ENCODE data around the gene BCAS4. TPM values are rescaled to one million over a fixed set of nuclear protein-coding genes. Genes with fewer than 3 reads are reported as not detected.
A peak's percentile ranks its signal among the peaks of the same experiment; 100 is the strongest.
"Not testable (repeated sequence)": the region's sequence is repeated elsewhere in the genome, so short reads cannot be mapped to it uniquely, and the experiment has no call there.

The BCAS4 gene
- total and polyA plus RNA-seq, 8 donors: 2.9 to 8.2 (median 6.8) TPM

GRCh38 chr20:50765674-50766073 lies 29.2 kb upstream of the BCAS4 start:
- TF ChIP-seq CTCF (IDR thresholded peaks at IDR 0.05): no peak
- DNase-seq (no peak), ATAC-seq (no peak)
- Histone ChIP-seq H3K4me3 (no peak overlapping the region), H3K36me3 (no peaks in the 10 kb centered on the region), H3K27ac (no peak overlapping the region), H3K4me1 (peaks cover 0 to 6% of the 10 kb centered on the region in 2 donors), H3K27me3 (no peaks in the 10 kb centered on the region), H3K9me3 (no peaks in the 10 kb centered on the region)
- intact Hi-C loops (cut with DNase I): no loop called here

- H3K4me1 ChIP-seq; intact Hi-C loops (cut with DNase I); H3K4me3 ChIP-seq; DNase-seq; H3K27me3 ChIP-seq; H3K9me3 ChIP-seq; H3K36me3 ChIP-seq; H3K27ac ChIP-seq: not testable (repeated sequence)
- ATAC-seq: peak; percentile 23
Observed at GRCh38 chr20:50766955-50767809, 27.7 kb upstream of the BCAS4 start.

- H3K36me3 ChIP-seq; H3K4me3 ChIP-seq; H3K27ac ChIP-seq; ATAC-seq; H3K9me3 ChIP-seq; H3K27me3 ChIP-seq; DNase-seq; intact Hi-C loops (cut with DNase I); H3K4me1 ChIP-seq: not testable (repeated sequence)
Observed at GRCh38 chr20:50768991-50769390, 25.9 kb upstream of the BCAS4 start.

GRCh38 chr20:50769551-50770085 lies 25.2 kb upstream of the BCAS4 start:
- H3K27ac ChIP-seq; DNase-seq; H3K9me3 ChIP-seq; intact Hi-C loops (cut with DNase I); H3K36me3 ChIP-seq; H3K4me3 ChIP-seq; H3K4me1 ChIP-seq; H3K27me3 ChIP-seq; ATAC-seq: not testable (repeated sequence)

GRCh38 chr20:50771419-50772080 lies 23.3 kb upstream of the BCAS4 start:
- intact Hi-C loops (cut with DNase I); H3K4me1 ChIP-seq; H3K9me3 ChIP-seq; H3K27me3 ChIP-seq; H3K4me3 ChIP-seq; DNase-seq; H3K36me3 ChIP-seq; H3K27ac ChIP-seq: not testable (repeated sequence)
- peak; percentile 23 for ATAC-seq

GRCh38 chr20:50772420-50773185 lies 22.3 kb upstream of the BCAS4 start:
- no peaks in the 10 kb centered on the region for H3K36me3 ChIP-seq
- H3K9me3 ChIP-seq: no peaks in the 10 kb centered on the region
- ATAC-seq: no peak
- H3K4me1 ChIP-seq: no peaks in the 10 kb centered on the region
- H3K27ac ChIP-seq: no peak overlapping the region
- no peaks in the 10 kb centered on the region for H3K27me3 ChIP-seq
- intact Hi-C loops (cut with DNase I): no loop called here
- H3K4me3 ChIP-seq: no peak overlapping the region
- DNase-seq: no peak
- TF ChIP-seq CTCF (IDR thresholded peaks at IDR 0.05): no peak

GRCh38 chr20:50774515-50774914 lies 20.3 kb upstream of the BCAS4 start:
- Histone ChIP-seq H3K4me1 (no peaks in the 10 kb centered on the region), H3K27me3 (no peaks in the 10 kb centered on the region), H3K36me3 (no peaks in the 10 kb centered on the region), H3K27ac (no peak overlapping the region), H3K4me3 (no peak overlapping the region), H3K9me3 (no peaks in the 10 kb centered on the region)
- intact Hi-C loops (cut with DNase I): no loop called here
- DNase-seq (no peak), ATAC-seq (no peak)
- TF ChIP-seq CTCF (IDR thresholded peaks at IDR 0.05): no peak
